Endothelial cell of umbilical vein (primary cell): ENCODE data around the gene ZNF678. TPM values are rescaled to one million over a fixed set of nuclear protein-coding genes. Genes with fewer than 3 reads are reported as not detected.

Source experiments
- BruUV-seq: library from RNA; stranded (reverse); fragments of 400-500 nt; replicated peaks from 2 replicates; lab custom pipeline; 2021; lab: Mats Ljungman, UMichigan
- CTCF ChIA-PET: fragments of 300-600, 350-600 bp; sonication (Branson Sonifier 250); formaldehyde crosslinking; loops from one replicate; lab custom pipeline; 2021; ENCODE audit warnings: antibody characterized with exemption, inconsistent platforms; lab: Charles Lee
- POLR2A ChIA-PET: fragments of 300-600, 350-600 bp; sonication (Branson Sonifier 250); formaldehyde crosslinking; loops from one replicate; lab custom pipeline; 2021; ENCODE audit warnings: antibody characterized with exemption, inconsistent platforms; lab: Charles Lee
- DNase-seq: peaks from one replicate; pipeline ENCODE4 v3.0.0-alpha.2; 2011; ENCODE audit warnings: low read depth, low spot score
- FAIRE-seq: peaks from 2 replicates; lab custom pipeline; 2011; peaks lifted over from hg19 to GRCh38; lab: Jason Lieb, UNC
- H2AFZ ChIP-seq: 2 replicates; pipeline ENCODE4 v1.6.0; 2012; ENCODE audit warnings: low read depth, low read length, control low read depth, inconsistent platforms
- H3K27ac ChIP-seq: 2 replicates; pipeline ENCODE4 v1.5.1; 2011; ENCODE audit warnings: low read depth, mild to moderate bottlenecking, control low read depth, low read length, moderate library complexity; ENCODE audit not compliant: insufficient read depth
- H3K27me3 ChIP-seq, 2 experiments: 2 replicates each; pipeline versions ENCODE4 v1.6.0 to v1.6.1; 2011; ENCODE audit warnings: low read length in 2 of 2, mixed read lengths in 1 of 2; ENCODE audit not compliant: control insufficient read depth in 2 of 2, insufficient read depth in 2 of 2
- H3K36me3 ChIP-seq, 2 experiments: 2 replicates in 1 of 2; 3 replicates in 1 of 2; pipeline ENCODE4 v1.5.1; 2011; ENCODE audit warnings: low read length in 2 of 2, mild to moderate bottlenecking in 1 of 2, moderate library complexity in 1 of 2; ENCODE audit not compliant: control insufficient read depth in 2 of 2, insufficient read depth in 2 of 2; ENCODE audit errors: extremely low read depth in 1 of 2
- H3K4me1 ChIP-seq: 3 replicates; pipeline ENCODE4 v1.5.1; 2011; ENCODE audit warnings: mild to moderate bottlenecking, low read length; ENCODE audit not compliant: control insufficient read depth, insufficient read depth; ENCODE audit errors: extremely low read depth
- H3K4me2 ChIP-seq: 2 replicates; pipeline ENCODE4 v1.6.1; 2011; ENCODE audit warnings: low read length, control low read depth, mixed read lengths; ENCODE audit not compliant: insufficient read depth
- H3K4me3 ChIP-seq, 3 experiments: fragments of 200-600 bp in 1 of 3; sonication (generic), shearing (Covaris generic) in 1 of 3; replicated peaks in 1 of 3; 2 replicates each; pipeline ENCODE4 v1.5.1; 2011 to 2016; ENCODE audit warnings: control low read depth in 3 of 3, low read length in 3 of 3, mild to moderate bottlenecking in 2 of 3, inconsistent platforms in 1 of 3, low read depth in 1 of 3, moderate library complexity in 1 of 3; ENCODE audit not compliant: insufficient read depth in 1 of 3
- H3K79me2 ChIP-seq: 2 replicates; pipeline ENCODE4 v1.6.0; 2012; ENCODE audit warnings: low read length, inconsistent platforms; ENCODE audit not compliant: control insufficient read depth, insufficient read depth
- H3K9ac ChIP-seq: replicated peaks from 2 replicates; pipeline ENCODE3; 2011; ENCODE audit warnings: low read length, control low read depth; ENCODE audit not compliant: insufficient read depth; ENCODE audit errors: extremely low read depth
- H3K9me1 ChIP-seq: replicated peaks from 3 replicates; pipeline ENCODE4 v1.6.0; 2011; ENCODE audit warnings: mild to moderate bottlenecking, low read length; ENCODE audit not compliant: control insufficient read depth, insufficient read depth; ENCODE audit errors: extremely low read depth
- H3K9me3 ChIP-seq: replicated peaks from 2 replicates; pipeline ENCODE4 v1.5.1; 2012; ENCODE audit warnings: low read length, inconsistent platforms; ENCODE audit not compliant: control insufficient read depth, insufficient read depth
- H4K20me1 ChIP-seq: replicated peaks from 2 replicates; pipeline ENCODE3; 2011; ENCODE audit warnings: mild to moderate bottlenecking, low read length; ENCODE audit not compliant: control insufficient read depth, insufficient read depth; ENCODE audit errors: extremely low read depth
- EZH2 ChIP-seq: IDR thresholded peaks from 2 replicates; pipeline ENCODE4 v1.6.1; 2012; ENCODE audit warnings: borderline replicate concordance, low read depth, mild to moderate bottlenecking, moderate library complexity, low read length, inconsistent platforms; ENCODE audit not compliant: severe bottlenecking
- FOS ChIP-seq: IDR thresholded peaks from 2 replicates; pipeline ENCODE4 v1.6.1; 2011; ENCODE audit warnings: mild to moderate bottlenecking, low read length, moderate library complexity, borderline replicate concordance; ENCODE audit not compliant: insufficient read depth
- GATA2 ChIP-seq: IDR thresholded peaks from 2 replicates; pipeline ENCODE4 v1.7.0; 2011; ENCODE audit warnings: low read depth, mild to moderate bottlenecking, moderate library complexity, mixed read lengths, low read length; ENCODE audit not compliant: insufficient read length, insufficient read depth
- JUN ChIP-seq: IDR thresholded peaks from 2 replicates; pipeline ENCODE4 v1.6.1; 2011; ENCODE audit warnings: borderline replicate concordance, low read depth; ENCODE audit not compliant: insufficient read length, insufficient read depth
- MAX ChIP-seq: IDR thresholded peaks from 2 replicates; pipeline ENCODE4 v1.6.1; 2011; ENCODE audit not compliant: insufficient read depth, insufficient read length
- MYC ChIP-seq: IDR thresholded peaks from one replicate; pipeline ENCODE4 v1.6.1; 2011; ENCODE audit warnings: mild to moderate bottlenecking, low read depth, low read length
- POLR2A ChIP-seq: IDR thresholded peaks from 2 replicates; pipeline ENCODE4 v1.6.1; 2012; ENCODE audit warnings: low read depth, mild to moderate bottlenecking, control low read depth, low read length
- POLR2AphosphoS5 ChIP-seq: IDR thresholded peaks from 2 replicates; pipeline ENCODE4 v1.6.1; 2012; ENCODE audit warnings: low read depth, mild to moderate bottlenecking, control low read depth, low read length, moderate library complexity; ENCODE audit not compliant: insufficient read depth
- dilution Hi-C: fragments of 300-500 bp; cut with MboI; formaldehyde crosslinking; loops from one replicate; pipeline ENCODE4 v1.15.0; 2019; ENCODE audit warnings: low sequenced_read_pairs; ENCODE audit not compliant: extremely low pct_ligation_motif_present
- intact Hi-C: fragments of 100-400 bp; cut with micrococcal nuclease; formaldehyde crosslinking; loops from one replicate; pipeline ENCODE4 v1.10.0; 2022
- polyA plus RNA-seq, 4 experiments: library from polyadenylated mRNA; depleted of rRNA in 3 of 4; stranded (reverse) in 3 of 4; unstranded in 1 of 4; fragments of >200 nt; gene quantifications; 2 replicates each; pipeline versions ENCODE4 v1.2.1 to v1.2.3, GENCODE V29; 2011 to 2012; ENCODE audit warnings: missing spikeins in 1 of 4
- total RNA-seq: library from RNA; stranded (reverse); gene quantifications from 2 replicates; pipeline ENCODE4 v1.2.3, GENCODE V29; 2021
- TF ChIP-seq, protein P1 (sequence below), 2 donors: IDR thresholded peaks; 1 replicate in 1 of 2; 2 replicates in 1 of 2; pipeline ENCODE4 v1.5.1; 2011; ENCODE audit warnings: low read length in 2 of 2, mild to moderate bottlenecking in 2 of 2, moderate library complexity in 2 of 2, control low read depth in 1 of 2, inconsistent platforms in 1 of 2, low read depth in 1 of 2; ENCODE audit not compliant: insufficient read depth in 1 of 2; ENCODE audit errors: extremely low read depth in 1 of 2

The ZNF678 gene
- total and polyA plus RNA-seq, 2 donors (not counting 3 experiments of a cell fraction or from before 2014, with no cell fraction given) = 2.1 to 7.7 TPM

DNA sequence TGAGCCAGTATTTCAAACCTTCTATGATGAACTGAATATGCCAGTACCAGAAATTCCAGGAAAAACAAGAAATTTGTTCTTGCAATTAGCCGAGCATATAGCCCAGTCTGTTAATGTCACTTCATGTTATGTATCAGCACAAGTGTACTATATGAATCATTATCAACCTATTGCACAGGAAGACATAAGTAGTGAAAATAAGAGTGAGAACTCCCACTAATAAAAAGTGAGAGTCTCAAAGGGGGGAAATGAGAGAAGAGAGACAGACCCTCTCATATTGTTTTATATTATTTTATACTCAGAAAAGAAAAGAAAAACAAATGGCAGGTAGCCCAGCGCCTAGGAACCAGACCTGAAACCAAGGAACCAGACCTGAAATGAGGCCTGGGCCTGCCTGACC lies 155.6 kb downstream of the ZNF678 start:
- Histone ChIP-seq H3K9ac (no peak overlapping the region), H2AFZ (no peak overlapping the region), H3K36me3 (no peaks in the 10 kb centered on the region), H3K27me3 (no peaks in the 10 kb centered on the region), H3K79me2 (no peaks in the 10 kb centered on the region), H3K4me2 (no peak overlapping the region), H3K4me1 (no peaks in the 10 kb centered on the region), H3K27ac (no peak overlapping the region), H3K9me3 (no peaks in the 10 kb centered on the region), H4K20me1 (no peaks in the 10 kb centered on the region), H3K4me3 (no peak overlapping the region), H3K9me1 (no peaks in the 10 kb centered on the region)
- POLR2A ChIA-PET = no interaction called here
- CTCF ChIA-PET = no interaction called here
- no peak for DNase-seq
- no TSS peak for BruUV-seq
- intact Hi-C loops (no loop called here), dilution Hi-C loops (no loop called here)
- TF ChIP-seq POLR2A (no peak), EZH2 (no peak), FOS (no peak), POLR2AphosphoS5 (no peak), MYC (no peak), MAX (no peak), JUN (no peak), GATA2 (no peak)
- TF ChIP-seq, protein P1, sequence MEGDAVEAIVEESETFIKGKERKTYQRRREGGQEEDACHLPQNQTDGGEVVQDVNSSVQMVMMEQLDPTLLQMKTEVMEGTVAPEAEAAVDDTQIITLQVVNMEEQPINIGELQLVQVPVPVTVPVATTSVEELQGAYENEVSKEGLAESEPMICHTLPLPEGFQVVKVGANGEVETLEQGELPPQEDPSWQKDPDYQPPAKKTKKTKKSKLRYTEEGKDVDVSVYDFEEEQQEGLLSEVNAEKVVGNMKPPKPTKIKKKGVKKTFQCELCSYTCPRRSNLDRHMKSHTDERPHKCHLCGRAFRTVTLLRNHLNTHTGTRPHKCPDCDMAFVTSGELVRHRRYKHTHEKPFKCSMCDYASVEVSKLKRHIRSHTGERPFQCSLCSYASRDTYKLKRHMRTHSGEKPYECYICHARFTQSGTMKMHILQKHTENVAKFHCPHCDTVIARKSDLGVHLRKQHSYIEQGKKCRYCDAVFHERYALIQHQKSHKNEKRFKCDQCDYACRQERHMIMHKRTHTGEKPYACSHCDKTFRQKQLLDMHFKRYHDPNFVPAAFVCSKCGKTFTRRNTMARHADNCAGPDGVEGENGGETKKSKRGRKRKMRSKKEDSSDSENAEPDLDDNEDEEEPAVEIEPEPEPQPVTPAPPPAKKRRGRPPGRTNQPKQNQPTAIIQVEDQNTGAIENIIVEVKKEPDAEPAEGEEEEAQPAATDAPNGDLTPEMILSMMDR (IDR thresholded peaks at IDR 0.05; ENCODE audit: extremely low read depth in 1 of 2, insufficient read depth in 1 of 2, low read depth in 1 of 2, low read length in 2 of 2) = no peak
- no peak for FAIRE-seq
